GM12865 (cell line): ENCODE data around the gene ZFP82.
A peak's percentile ranks its signal among the peaks of the same experiment; 100 is the strongest.

Source experiments
- DNase-seq: peaks from one replicate; pipeline ENCODE4 v3.0.0; 2010; ENCODE audit warnings: low read depth
- H3K4me3 ChIP-seq: 2 replicates; pipeline ENCODE4 v1.5.1; 2011; ENCODE audit warnings: mild to moderate bottlenecking, low read depth, low read length, control low read depth
- CTCF ChIP-seq: IDR thresholded peaks from 2 replicates; pipeline ENCODE4 v1.5.1; 2011; ENCODE audit warnings: low read length, control low read depth, low read depth, inconsistent platforms; ENCODE audit not compliant: insufficient read depth; ENCODE audit errors: missing control alignments

The ZFP82 gene

GRCh38 chr19:36401475-36401874, 17.0 kb downstream of the ZFP82 start:
- H3K4me3 ChIP-seq: no peak overlapping the region
- no peak for TF ChIP-seq CTCF
- peak; percentile 18 for DNase-seq

GRCh38 chr19:36398571-36398970, 19.9 kb downstream of the ZFP82 start:
- no peak overlapping the region for H3K4me3 ChIP-seq
- DNase-seq: no peak
- TF ChIP-seq CTCF: no peak

- no peak for TF ChIP-seq CTCF
- no peak overlapping the region for H3K4me3 ChIP-seq
- DNase-seq: no peak
Measured at GRCh38 chr19:36392916-36393673, 25.3 kb downstream of the ZFP82 start.

- peak overlapping the region; percentile 83 for H3K4me3 ChIP-seq
- DNase-seq: no peak
- no peak for TF ChIP-seq CTCF
Measured at GRCh38 chr19:36379510-36379819, 39.0 kb downstream of the ZFP82 start.

GRCh38 chr19:36378625-36379509, 39.6 kb downstream of the ZFP82 start, which contains the start of gene ZFP14:
Gene ZFP14 (minus strand): TSS chr19:36379201. CDS start chr19:36367892, 11,309 bp downstream.
- peak; percentile 36 for TF ChIP-seq CTCF
- peak; percentile 97 for DNase-seq
- peak within 1 kb of the TSS; percentile 83 for H3K4me3 ChIP-seq

- H3K4me3 ChIP-seq: 0 out of 2 replicates have a peak overlapping the region, but pooled peaks have one; percentile 83
- DNase-seq: no peak
- no peak for TF ChIP-seq CTCF
Measured at GRCh38 chr19:36377541-36378178, 40.8 kb downstream of the ZFP82 start.
